SK-N-SH (cell line): ENCODE data around the gene SGPL1. TPM values are rescaled to one million over a fixed set of nuclear protein-coding genes. Genes with fewer than 3 reads are reported as not detected.

ENCODE experiments used
- CTCF ChIA-PET: fragments of 300-600, 350-600 bp; formaldehyde crosslinking; extraction: SDS; loops from one replicate; lab custom pipeline; 2021; lab: Yijun Ruan, JAX
- POLR2A ChIA-PET: fragments of 350-600 bp; sonication (Branson Sonifier 250); formaldehyde crosslinking; extraction: SDS; loops from one replicate; lab custom pipeline; 2020; ENCODE audit warnings: antibody characterized with exemption, inconsistent platforms; lab: Yijun Ruan, JAX
- DNase-seq: peaks from one replicate; pipeline ENCODE4 v3.0.0; 2012
- H2AFZ ChIP-seq: fragments of 200-600 bp; sonication (generic); 2 replicates; pipeline ENCODE4 v1.8.1; 2016; ENCODE audit warnings: antibody characterized with exemption, mild to moderate bottlenecking, low read depth
- H3F3A ChIP-seq: fragments of 200-600 bp; sonication (generic); replicated peaks from 2 replicates; pipeline ENCODE3; 2016; ENCODE audit warnings: antibody characterized with exemption, mild to moderate bottlenecking; ENCODE audit not compliant: insufficient read depth
- H3K27ac ChIP-seq, 2 experiments: fragments of 200-500 bp in 1 of 2; fragments of 200-600 bp in 1 of 2; sonication (Bioruptor generic) in 1 of 2; sonication (generic), shearing (Covaris generic) in 1 of 2; 2 replicates each; pipeline versions ENCODE4 v1.5.1 to v1.6.1; 2014 to 2016; ENCODE audit warnings: low read depth in 2 of 2, inconsistent platforms in 1 of 2, low read length in 1 of 2, mild to moderate bottlenecking in 1 of 2, mixed read lengths in 1 of 2
- H3K27me3 ChIP-seq: fragments of 200-600 bp; sonication (generic), shearing (Covaris generic); 2 replicates; pipeline ENCODE4 v1.6.1; 2016; ENCODE audit warnings: mixed run types; ENCODE audit not compliant: insufficient read depth
- H3K36me3 ChIP-seq, 2 experiments: fragments of 200-500 bp in 1 of 2; fragments of 200-600 bp in 1 of 2; sonication (Bioruptor generic) in 1 of 2; sonication (generic) in 1 of 2; replicated peaks in 1 of 2; 2 replicates each; pipeline versions ENCODE3 to v1.5.1; 2014 to 2016; ENCODE audit warnings: low read length in 1 of 2, mild to moderate bottlenecking in 1 of 2; ENCODE audit not compliant: insufficient read depth in 2 of 2, control insufficient read depth in 1 of 2
- H3K4me1 ChIP-seq, 2 experiments: fragments of 200-500 bp in 1 of 2; fragments of 200-600 bp in 1 of 2; sonication (Bioruptor generic) in 1 of 2; sonication (generic), shearing (Covaris generic) in 1 of 2; 2 replicates each; pipeline versions ENCODE4 v1.5.1 to v1.6.1; 2014 to 2016; ENCODE audit warnings: low read depth in 1 of 2, low read length in 1 of 2, mixed run types in 1 of 2; ENCODE audit not compliant: insufficient read depth in 2 of 2, control insufficient read depth in 1 of 2
- H3K4me2 ChIP-seq: fragments of 200-600 bp; sonication (generic), shearing (Covaris generic); 2 replicates; pipeline ENCODE4 v1.6.1; 2017; ENCODE audit warnings: mixed run types
- H3K4me3 ChIP-seq, 2 experiments: fragments of 200-500 bp in 1 of 2; fragments of 200-600 bp in 1 of 2; sonication (Bioruptor generic) in 1 of 2; sonication (generic), shearing (Covaris generic) in 1 of 2; 2 replicates each; pipeline versions ENCODE4 v1.5.1 to v1.8.1; 2014 to 2016; ENCODE audit warnings: low read depth in 2 of 2, inconsistent platforms in 1 of 2, low read length in 1 of 2, mild to moderate bottlenecking in 1 of 2, mixed read lengths in 1 of 2, moderate library complexity in 1 of 2
- H3K79me2 ChIP-seq: fragments of 200-600 bp; sonication (generic); 2 replicates; pipeline ENCODE4 v1.8.1; 2017; ENCODE audit warnings: mild to moderate bottlenecking; ENCODE audit not compliant: insufficient read depth
- H3K9ac ChIP-seq: fragments of 200-600 bp; sonication (generic); 2 replicates; pipeline ENCODE4 v1.6.1; 2017; ENCODE audit warnings: mixed run types
- H3K9me2 ChIP-seq: fragments of 200-600 bp; sonication (generic); 2 replicates; pipeline ENCODE4 v1.6.1; 2017; ENCODE audit warnings: mixed run types
- H3K9me3 ChIP-seq: fragments of 200-600 bp; sonication (generic); 2 replicates; pipeline ENCODE4 v1.6.1; 2017; ENCODE audit warnings: mixed run types, mild to moderate bottlenecking, moderate library complexity
- H4K20me1 ChIP-seq: fragments of 200-600 bp; sonication (generic); 2 replicates; pipeline ENCODE4 v1.6.1; 2017; ENCODE audit warnings: mild to moderate bottlenecking, mixed run types; ENCODE audit not compliant: insufficient read depth
- CHD2 ChIP-seq: fragments of 150-350 bp; IDR thresholded peaks from 2 replicates; pipeline ENCODE4 v1.6.1; 2018; ENCODE audit warnings: low read length; ENCODE audit not compliant: partially characterized antibody
- ELF1 ChIP-seq: IDR thresholded peaks from 2 replicates; pipeline ENCODE4 v1.4.0; 2012
- EP300 ChIP-seq, 2 experiments: IDR thresholded peaks; 2 replicates each; pipeline versions ENCODE4 v1.4.0 to v1.6.1; 2012; ENCODE audit warnings: borderline replicate concordance in 1 of 2, low read depth in 1 of 2, low read length in 1 of 2
- EZH2phosphoT487 ChIP-seq: fragments of 200-600 bp; sonication (generic); IDR thresholded peaks from 2 replicates; pipeline ENCODE4 v1.6.1; 2017; ENCODE audit warnings: low read depth, mixed run types, mild to moderate bottlenecking, antibody characterized with exemption, moderate library complexity, borderline replicate concordance
- FOSL2 ChIP-seq: IDR thresholded peaks from 2 replicates; pipeline ENCODE4 v1.4.0; 2012; ENCODE audit warnings: low read depth, mild to moderate bottlenecking, moderate library complexity, borderline replicate concordance
- FOXJ3 ChIP-seq: sonication (generic); formaldehyde crosslinking; IDR thresholded peaks from 2 replicates; pipeline ENCODE4 v1.5.1; 2020; ENCODE audit warnings: mild to moderate bottlenecking, missing genetic modification reagents
- FOXM1 ChIP-seq: IDR thresholded peaks from 2 replicates; pipeline ENCODE4 v1.4.0; 2012; ENCODE audit warnings: low read depth, mild to moderate bottlenecking
- GATA2 ChIP-seq: sonication (generic); formaldehyde crosslinking; IDR thresholded peaks from 2 replicates; pipeline ENCODE4 v1.5.0; 2020; ENCODE audit warnings: mild to moderate bottlenecking, missing genetic modification reagents
- MEF2A ChIP-seq: IDR thresholded peaks from 2 replicates; pipeline ENCODE4 v1.4.0; 2012; ENCODE audit warnings: low read depth, borderline replicate concordance
- MXI1 ChIP-seq: IDR thresholded peaks from 2 replicates; pipeline ENCODE4 v1.6.1; 2012; ENCODE audit warnings: mild to moderate bottlenecking, low read depth, low read length, improper control_type of control experiment
- NFIC ChIP-seq: IDR thresholded peaks from 2 replicates; pipeline ENCODE4 v1.4.0; 2012; ENCODE audit warnings: borderline replicate concordance
- RAD21 ChIP-seq: IDR thresholded peaks from 2 replicates; pipeline ENCODE4 v1.6.1; 2012; ENCODE audit warnings: mild to moderate bottlenecking, low read length
- RCOR1 ChIP-seq: fragments of 150-350 bp; IDR thresholded peaks from 2 replicates; pipeline ENCODE4 v1.6.1; 2017; ENCODE audit warnings: antibody characterized with exemption, low read length
- SMC3 ChIP-seq: IDR thresholded peaks from 2 replicates; pipeline ENCODE4 v1.6.1; 2012; ENCODE audit warnings: low read depth, low read length, improper control_type of control experiment
- TEAD4 ChIP-seq: IDR thresholded peaks from 2 replicates; pipeline ENCODE4 v1.4.0; 2012; ENCODE audit warnings: mild to moderate bottlenecking, borderline replicate concordance; ENCODE audit not compliant: insufficient read depth
- WGBS: methylation state at CpG from one replicate; pipeline ENCODE4 v1.1.6; 2017; ENCODE audit warnings: low lambda C conversion rate; 5-methylcytosine and 5-hydroxymethylcytosine counted together
- polyA plus RNA-seq, 3 experiments: library from polyadenylated mRNA; depleted of rRNA; stranded (reverse); fragments of >200 nt; gene quantifications; 2 replicates each; pipeline ENCODE4 v1.2.3, GENCODE V29; 2012
- TF ChIP-seq, protein P1 (sequence below): IDR thresholded peaks from 2 replicates; pipeline ENCODE4; 2012
- TF ChIP-seq, protein P2 (sequence below): IDR thresholded peaks from 2 replicates; pipeline ENCODE4 v1.4.0; 2012; ENCODE audit warnings: low read depth, borderline replicate concordance
- TF ChIP-seq, protein P3 (sequence below): IDR thresholded peaks from 2 replicates; pipeline ENCODE4 v1.4.0; 2012; ENCODE audit warnings: low read depth, borderline replicate concordance
- TF ChIP-seq, protein P4 (sequence below): IDR thresholded peaks from 2 replicates; pipeline ENCODE4 v1.4.0; 2012; ENCODE audit warnings: low read depth
- TF ChIP-seq, protein P5 (sequence below): fragments of 200-600 bp; sonication (generic); IDR thresholded peaks from 2 replicates; pipeline ENCODE4 v1.6.1; 2017; ENCODE audit warnings: antibody characterized with exemption, mild to moderate bottlenecking, moderate library complexity

The SGPL1 gene
- polyA plus RNA-seq, 1 of the 3 experiments (the other 2 are of a cell fraction), result 11.8 TPM

DNA sequence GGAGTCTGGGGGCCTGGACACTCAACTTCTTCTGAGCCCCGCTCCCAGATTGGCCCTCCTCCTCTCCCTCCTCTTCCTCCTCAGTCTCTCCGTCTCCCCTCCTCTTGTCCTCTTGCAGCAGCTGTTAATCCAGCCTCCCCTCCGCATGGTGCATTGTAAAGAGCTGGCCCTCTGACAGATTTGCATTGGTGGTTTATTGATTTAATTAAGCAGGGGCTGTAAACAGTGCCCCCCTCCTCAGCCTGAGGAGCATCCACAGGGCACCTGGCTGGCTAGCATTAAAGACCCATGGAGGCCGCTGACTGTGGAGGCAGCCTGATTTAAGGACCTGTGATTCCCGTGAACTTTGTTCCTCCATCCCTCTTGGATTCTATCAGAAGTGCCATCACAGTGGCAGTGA, 101.5 kb downstream of the SGPL1 start:
- Histone ChIP-seq H3K9me3 (no peaks in the 10 kb centered on the region), H2AFZ (no peak overlapping the region), H3K4me3 (no peak overlapping the region), H3K4me2 (no peak overlapping the region), H3K27me3 (peaks cover 34% of the 10 kb centered on the region), H3K4me1 (peaks cover 0 to 22% of the 10 kb centered on the region in 2 experiments; a peak in 1 of 4 replicates), H3F3A (no peaks in the 10 kb centered on the region), H3K9me2 (no peaks in the 10 kb centered on the region), H3K9ac (no peak overlapping the region), H3K79me2 (no peaks in the 10 kb centered on the region), H4K20me1 (no peaks in the 10 kb centered on the region), H3K27ac (no peak overlapping the region)
- 59% methylated on average over 3 of the region's 5 CpGs for WGBS
- ChIA-PET POLR2A (no interaction called here), CTCF (interaction anchor here (0.6 to 7.8 kb wide), 6 partner anchors 9 to 296 kb away, joined by 3 to 65 read pairs (median 4); no protein-coding TSS in a partner anchor)
- DNase-seq, result no peak
- no peak for TF ChIP-seq CHD2
- no peak for TF ChIP-seq RAD21
- no peak for TF ChIP-seq EP300 (IDR thresholded peaks at IDR 0.05; ENCODE audit: borderline replicate concordance in 1 of 2, low read depth in 1 of 2, low read length in 1 of 2)
- no peak for TF ChIP-seq RCOR1
- no peak for TF ChIP-seq MEF2A
- no peak for TF ChIP-seq EZH2phosphoT487
- TF ChIP-seq, all 33 proteins: peak for 0
- no peaks in the 10 kb centered on the region for H3K36me3 ChIP-seq

DNA sequence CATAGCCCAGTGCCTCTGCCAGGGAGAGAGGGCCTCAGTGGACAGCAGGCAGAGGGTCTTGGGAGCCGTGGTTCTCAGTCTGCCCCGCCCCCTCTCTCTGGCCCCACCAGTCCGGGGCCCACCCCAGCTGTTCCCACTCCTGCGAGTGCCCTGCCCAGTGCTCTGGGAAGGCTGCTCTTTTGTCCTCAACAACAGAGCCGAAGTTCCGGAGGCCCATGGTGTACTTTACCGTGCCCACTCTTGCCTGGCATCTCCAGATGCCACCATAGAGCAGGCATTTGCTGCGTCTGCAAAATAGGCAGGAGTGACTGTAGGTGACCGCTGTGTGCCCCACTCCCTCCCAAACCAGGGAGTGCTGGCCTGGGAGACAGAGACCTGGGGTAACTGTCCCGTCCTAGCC, 101.9 kb downstream of the SGPL1 start:
- Histone ChIP-seq H3K9me2 (no peaks in the 10 kb centered on the region), H3K4me2 (no peak overlapping the region), H3K4me1 (peaks cover 0 to 22% of the 10 kb centered on the region in 2 experiments; a peak in 1 of 4 replicates), H3K36me3 (no peaks in the 10 kb centered on the region), H3K4me3 (no peak overlapping the region), H3K9ac (no peak overlapping the region), H3K9me3 (no peaks in the 10 kb centered on the region), H3F3A (no peaks in the 10 kb centered on the region), H3K27me3 (peaks cover 38% of the 10 kb centered on the region), H4K20me1 (no peaks in the 10 kb centered on the region), H3K27ac (no peak overlapping the region), H2AFZ (no peak overlapping the region), H3K79me2 (no peaks in the 10 kb centered on the region)
- no peak for DNase-seq
- CTCF ChIA-PET, result interaction anchor here (0.6 to 7.8 kb wide), 7 partner anchors 8 to 376 kb away, joined by 3 to 65 read pairs (median 4); no protein-coding TSS in a partner anchor
- WGBS, result 65% methylated on average over 9 of the region's 10 CpGs
- POLR2A ChIA-PET, result no interaction called here
- TF ChIP-seq GATA2, result no peak
- TF ChIP-seq SMC3, result no peak
- no peak for TF ChIP-seq EP300 (IDR thresholded peaks at IDR 0.05; ENCODE audit: borderline replicate concordance in 1 of 2, low read depth in 1 of 2, low read length in 1 of 2)
- TF ChIP-seq, protein P1, sequence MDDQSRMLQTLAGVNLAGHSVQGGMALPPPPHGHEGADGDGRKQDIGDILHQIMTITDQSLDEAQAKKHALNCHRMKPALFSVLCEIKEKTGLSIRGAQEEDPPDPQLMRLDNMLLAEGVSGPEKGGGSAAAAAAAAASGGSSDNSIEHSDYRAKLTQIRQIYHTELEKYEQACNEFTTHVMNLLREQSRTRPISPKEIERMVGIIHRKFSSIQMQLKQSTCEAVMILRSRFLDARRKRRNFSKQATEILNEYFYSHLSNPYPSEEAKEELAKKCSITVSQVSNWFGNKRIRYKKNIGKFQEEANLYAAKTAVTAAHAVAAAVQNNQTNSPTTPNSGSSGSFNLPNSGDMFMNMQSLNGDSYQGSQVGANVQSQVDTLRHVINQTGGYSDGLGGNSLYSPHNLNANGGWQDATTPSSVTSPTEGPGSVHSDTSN, result no peak
- TF ChIP-seq FOXJ3, result no peak
- no peak for TF ChIP-seq FOXM1
- TF ChIP-seq TEAD4, result no peak
- TF ChIP-seq, protein P2, sequence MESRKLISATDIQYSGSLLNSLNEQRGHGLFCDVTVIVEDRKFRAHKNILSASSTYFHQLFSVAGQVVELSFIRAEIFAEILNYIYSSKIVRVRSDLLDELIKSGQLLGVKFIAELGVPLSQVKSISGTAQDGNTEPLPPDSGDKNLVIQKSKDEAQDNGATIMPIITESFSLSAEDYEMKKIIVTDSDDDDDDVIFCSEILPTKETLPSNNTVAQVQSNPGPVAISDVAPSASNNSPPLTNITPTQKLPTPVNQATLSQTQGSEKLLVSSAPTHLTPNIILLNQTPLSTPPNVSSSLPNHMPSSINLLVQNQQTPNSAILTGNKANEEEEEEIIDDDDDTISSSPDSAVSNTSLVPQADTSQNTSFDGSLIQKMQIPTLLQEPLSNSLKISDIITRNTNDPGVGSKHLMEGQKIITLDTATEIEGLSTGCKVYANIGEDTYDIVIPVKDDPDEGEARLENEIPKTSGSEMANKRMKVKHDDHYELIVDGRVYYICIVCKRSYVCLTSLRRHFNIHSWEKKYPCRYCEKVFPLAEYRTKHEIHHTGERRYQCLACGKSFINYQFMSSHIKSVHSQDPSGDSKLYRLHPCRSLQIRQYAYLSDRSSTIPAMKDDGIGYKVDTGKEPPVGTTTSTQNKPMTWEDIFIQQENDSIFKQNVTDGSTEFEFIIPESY, result no peak
- TF ChIP-seq FOSL2, result no peak
- TF ChIP-seq, protein P3, sequence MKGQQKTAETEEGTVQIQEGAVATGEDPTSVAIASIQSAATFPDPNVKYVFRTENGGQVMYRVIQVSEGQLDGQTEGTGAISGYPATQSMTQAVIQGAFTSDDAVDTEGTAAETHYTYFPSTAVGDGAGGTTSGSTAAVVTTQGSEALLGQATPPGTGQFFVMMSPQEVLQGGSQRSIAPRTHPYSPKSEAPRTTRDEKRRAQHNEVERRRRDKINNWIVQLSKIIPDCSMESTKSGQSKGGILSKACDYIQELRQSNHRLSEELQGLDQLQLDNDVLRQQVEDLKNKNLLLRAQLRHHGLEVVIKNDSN, result no peak
- no peak for TF ChIP-seq MXI1
- TF ChIP-seq, protein P4, sequence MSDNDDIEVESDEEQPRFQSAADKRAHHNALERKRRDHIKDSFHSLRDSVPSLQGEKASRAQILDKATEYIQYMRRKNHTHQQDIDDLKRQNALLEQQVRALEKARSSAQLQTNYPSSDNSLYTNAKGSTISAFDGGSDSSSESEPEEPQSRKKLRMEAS, result no peak
- TF ChIP-seq CHD2, result no peak
- TF ChIP-seq, protein P5, sequence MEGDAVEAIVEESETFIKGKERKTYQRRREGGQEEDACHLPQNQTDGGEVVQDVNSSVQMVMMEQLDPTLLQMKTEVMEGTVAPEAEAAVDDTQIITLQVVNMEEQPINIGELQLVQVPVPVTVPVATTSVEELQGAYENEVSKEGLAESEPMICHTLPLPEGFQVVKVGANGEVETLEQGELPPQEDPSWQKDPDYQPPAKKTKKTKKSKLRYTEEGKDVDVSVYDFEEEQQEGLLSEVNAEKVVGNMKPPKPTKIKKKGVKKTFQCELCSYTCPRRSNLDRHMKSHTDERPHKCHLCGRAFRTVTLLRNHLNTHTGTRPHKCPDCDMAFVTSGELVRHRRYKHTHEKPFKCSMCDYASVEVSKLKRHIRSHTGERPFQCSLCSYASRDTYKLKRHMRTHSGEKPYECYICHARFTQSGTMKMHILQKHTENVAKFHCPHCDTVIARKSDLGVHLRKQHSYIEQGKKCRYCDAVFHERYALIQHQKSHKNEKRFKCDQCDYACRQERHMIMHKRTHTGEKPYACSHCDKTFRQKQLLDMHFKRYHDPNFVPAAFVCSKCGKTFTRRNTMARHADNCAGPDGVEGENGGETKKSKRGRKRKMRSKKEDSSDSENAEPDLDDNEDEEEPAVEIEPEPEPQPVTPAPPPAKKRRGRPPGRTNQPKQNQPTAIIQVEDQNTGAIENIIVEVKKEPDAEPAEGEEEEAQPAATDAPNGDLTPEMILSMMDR, result no peak
- no peak for TF ChIP-seq NFIC
- TF ChIP-seq ELF1, result no peak
- no peak for TF ChIP-seq EZH2phosphoT487
